HepG2 (cell line): Measurements from ENCODE around the gene DLST. TPM values are rescaled to one million over a fixed set of nuclear protein-coding genes. Genes with fewer than 3 reads are reported as not detected.

ENCODE experiments used
- ARID4A ChIP-seq: sonication (generic); formaldehyde crosslinking; IDR thresholded peaks from 2 replicates; pipeline ENCODE4 v1.5.0; 2020; ENCODE audit warnings: mild to moderate bottlenecking, missing genetic modification reagents, borderline replicate concordance
- ATF7 ChIP-seq, 2 experiments: fragments of 450-650 bp in 1 of 2; sonication (generic) in 1 of 2; formaldehyde crosslinking in 1 of 2; IDR thresholded peaks; 2 replicates each; pipeline versions ENCODE4 v1.4.0 to v1.6.1; 2016 to 2020; ENCODE audit warnings: antibody characterized with exemption in 1 of 2, mild to moderate bottlenecking in 1 of 2, missing genetic modification reagents in 1 of 2
- ATRX ChIP-seq: sonication (generic); formaldehyde crosslinking; IDR thresholded peaks from 2 replicates; pipeline ENCODE4 v1.4.0; 2020; ENCODE audit warnings: missing genetic modification reagents, borderline replicate concordance
- BORCS8-MEF2B ChIP-seq: sonication (generic); formaldehyde crosslinking; IDR thresholded peaks from 2 replicates; pipeline ENCODE4 v1.8.0; 2022; ENCODE audit warnings: mild to moderate bottlenecking, missing genetic modification reagents
- BRF2 ChIP-seq: sonication (generic); formaldehyde crosslinking; IDR thresholded peaks from 2 replicates; pipeline ENCODE4 v1.8.1; 2022; ENCODE audit warnings: mild to moderate bottlenecking, missing genetic modification reagents
- HOMEZ ChIP-seq: IDR thresholded peaks from 2 replicates; pipeline ENCODE4 v1.6.1; 2016; ENCODE audit warnings: low read depth
- KAT8 ChIP-seq: IDR thresholded peaks from 2 replicates; pipeline ENCODE4 v1.6.1; 2016; ENCODE audit warnings: missing genetic modification reagents, missing compliant biosample characterization
- MED8 ChIP-seq: sonication (generic); formaldehyde crosslinking; IDR thresholded peaks from 2 replicates; pipeline ENCODE4 v1.8.1; 2023; ENCODE audit warnings: mild to moderate bottlenecking, missing genetic modification reagents; ENCODE audit not compliant: insufficient replicate concordance
- NFYB ChIP-seq: sonication (generic); formaldehyde crosslinking; IDR thresholded peaks from 2 replicates; pipeline ENCODE4 v1.4.0; 2020; ENCODE audit warnings: missing genetic modification reagents
- NR2C2 ChIP-seq: sonication (generic); formaldehyde crosslinking; IDR thresholded peaks from 2 replicates; pipeline ENCODE4 v1.4.0; 2020; ENCODE audit warnings: missing genetic modification reagents, mild to moderate bottlenecking, moderate library complexity, borderline replicate concordance
- SALL1 ChIP-seq: sonication (generic); formaldehyde crosslinking; IDR thresholded peaks from 2 replicates; pipeline ENCODE4 v1.8.0; 2022; ENCODE audit warnings: mild to moderate bottlenecking, missing genetic modification reagents
- SNAPC4 ChIP-seq: sonication (generic); formaldehyde crosslinking; IDR thresholded peaks from 2 replicates; pipeline ENCODE4 v1.4.0; 2020; ENCODE audit warnings: mild to moderate bottlenecking, missing genetic modification reagents
- ZNF3 ChIP-seq: IDR thresholded peaks from 2 replicates; pipeline ENCODE4 v1.7.0; 2017; ENCODE audit warnings: inconsistent platforms
- ZNF639 ChIP-seq: conservative IDR thresholded peaks from 2 replicates; pipeline ENCODE4 v1.6.1; 2018; ENCODE audit warnings: missing genetic modification reagents
- ZNF766 ChIP-seq: sonication (generic); formaldehyde crosslinking; IDR thresholded peaks from 2 replicates; pipeline ENCODE4 v1.5.0; 2020; ENCODE audit warnings: missing genetic modification reagents, borderline replicate concordance
- ZNF792 ChIP-seq: IDR thresholded peaks from 2 replicates; pipeline ENCODE4 v1.6.1; 2016
- ZSCAN9 ChIP-seq: IDR thresholded peaks from 2 replicates; pipeline ENCODE4 v1.6.1; 2016; ENCODE audit warnings: borderline replicate concordance
- polyA plus RNA-seq, 8 experiments: library from polyadenylated mRNA; depleted of rRNA in 3 of 8; stranded (reverse) in 7 of 8; unstranded in 1 of 8; fragments of >200 nt; fragmentation: Illumina TruSeq in 4 of 8; extraction: Trizol in 4 of 8; gene quantifications; 2 replicates each; pipeline versions ENCODE4 v1.2.1 to v1.2.3, GENCODE V29; 2011 to 2016; ENCODE audit warnings: low read depth in 4 of 8, missing spikeins in 1 of 8, mixed read lengths in 1 of 8; ENCODE audit not compliant: insufficient read depth in 1 of 8
- total RNA-seq, 5 experiments: library from RNA; depleted of rRNA; stranded (reverse); fragments of >200 nt; fragmentation: Illumina TruSeq; extraction: Trizol; gene quantifications; 2 replicates each; pipeline ENCODE4 v1.2.3, GENCODE V29; 2016; ENCODE audit warnings: low read depth in 1 of 5

The DLST gene
- total and polyA plus RNA-seq, 2 of the 13 experiments (the other 11 are each of a cell fraction or from before 2014, with no cell fraction given), result 56.5 to 94.3 TPM

GRCh38 chr14:74932401-74932901 lies 50.7 kb downstream of the DLST start (continued):
- TF ChIP-seq ARID4A (CRISPR knock-in tag) (peak; percentile 43; the same call in 1 of the 2 replicates), ZNF639 (CRISPR knock-in tag) (no peak), ZNF3 (CRISPR knock-in tag) (peak; percentile 80), NR2C2 (CRISPR knock-in tag) (no peak), HOMEZ (CRISPR knock-in tag) (no peak), NFYB (CRISPR knock-in tag) (no peak), KAT8 (CRISPR knock-in tag) (0 out of 2 replicates have a peak, but pooled peaks have one; percentile 35), ZNF766 (CRISPR knock-in tag) (no peak), BORCS8-MEF2B (no peak), SALL1 (CRISPR knock-in tag) (peak; percentile 48), MED8 (CRISPR knock-in tag) (no peak), ZNF792 (no peak), ATF7 (IDR thresholded peaks at IDR 0.05) (no peak), ATF7 (CRISPR knock-in tag; IDR thresholded peaks at IDR 0.05) (no peak), ZSCAN9 (CRISPR knock-in tag) (no peak), ATRX (CRISPR knock-in tag) (no peak), SNAPC4 (CRISPR knock-in tag) (no peak), BRF2 (CRISPR knock-in tag) (no peak)
